GM12878 (cell line): Measurements from ENCODE around the gene MED4.

Source experiments
- ATF3 ChIP-seq: IDR thresholded peaks from 2 replicates; pipeline ENCODE4 v1.6.1; 2011; ENCODE audit warnings: low read depth, mild to moderate bottlenecking, low read length, moderate library complexity, borderline replicate concordance; ENCODE audit errors: extremely low read depth
- ELK1 ChIP-seq: IDR thresholded peaks from 2 replicates; pipeline ENCODE4 v1.6.1; 2012; ENCODE audit warnings: low read depth, low read length, improper control_type of control experiment
- NKRF ChIP-seq: fragments of 450-650 bp; conservative IDR thresholded peaks from 2 replicates; pipeline ENCODE4 v1.6.1; 2017; ENCODE audit warnings: mild to moderate bottlenecking, moderate library complexity
- NR2C1 ChIP-seq: fragments of 450-650 bp; IDR thresholded peaks from 2 replicates; pipeline ENCODE4 v1.6.1; 2017; ENCODE audit warnings: antibody characterized with exemption, mild to moderate bottlenecking, moderate library complexity
- PML ChIP-seq: IDR thresholded peaks from 2 replicates; pipeline ENCODE4 v1.6.1; 2012; ENCODE audit warnings: low read length, inconsistent platforms
- POLR2AphosphoS5 ChIP-seq: IDR thresholded peaks from 2 replicates; pipeline ENCODE4 v1.6.1; 2011; ENCODE audit warnings: mild to moderate bottlenecking, low read length, inconsistent platforms
- SP1 ChIP-seq: IDR thresholded peaks from one replicate; pipeline ENCODE4 v1.6.1; 2011; ENCODE audit warnings: low read depth, low read length
- TARDBP ChIP-seq: IDR thresholded peaks from 2 replicates; pipeline ENCODE4 v1.6.1; 2016; ENCODE audit warnings: borderline replicate concordance
- USF2 ChIP-seq: IDR thresholded peaks from 2 replicates; pipeline ENCODE4 v1.6.1; 2011; ENCODE audit warnings: low read depth, low read length, improper control_type of control experiment, borderline replicate concordance
- ZBTB33 ChIP-seq: fragments of 450-650 bp; IDR thresholded peaks from 2 replicates; pipeline ENCODE4 v1.6.1; 2017; ENCODE audit warnings: mild to moderate bottlenecking

GRCh38 chr13:48068952-48069351, 26.0 kb downstream of the MED4 start:
- TF ChIP-seq USF2 (no peak), ELK1 (no peak), ATF3 (no peak), POLR2AphosphoS5 (no peak), PML (no peak), SP1 (no peak), ZBTB33 (no peak), NR2C1 (no peak), TARDBP (no peak), NKRF (no peak)
